SK-MEL-5 (cell line): ENCODE results near the gene CSTA. TPM values are rescaled to one million over a fixed set of nuclear protein-coding genes. Genes with fewer than 3 reads are reported as not detected.
A peak's percentile ranks its signal among the peaks of the same experiment; 100 is the strongest.

ENCODE experiments used
- DNase-seq: peaks from one replicate; pipeline ENCODE4 v3.0.0-alpha.2; 2016; ENCODE audit warnings: low read depth, low spot score
- in situ Hi-C: cut with HindIII; loops from 2 replicates; pipeline ENCODE4 v1.10.0; 2016; ENCODE audit warnings: low sequenced_read_pairs, high pct_unique_total_duplicates, low pct_unique_long_range_greater_than_20kb
- total RNA-seq: library from RNA; depleted of rRNA; stranded (reverse); fragments of >200 nt; shearing (Covaris generic); gene quantifications from 2 replicates; pipeline ENCODE4 v1.2.3, GENCODE V29; 2014

CSTA gene
- total RNA-seq, 1 experiment from 2014 or later, result 1.9 TPM

GRCh38 chr3:122314228-122314876 lies 10.7 kb upstream of the CSTA start:
- in situ Hi-C loops, result no loop called here
- DNase-seq, result no peak

DNA sequence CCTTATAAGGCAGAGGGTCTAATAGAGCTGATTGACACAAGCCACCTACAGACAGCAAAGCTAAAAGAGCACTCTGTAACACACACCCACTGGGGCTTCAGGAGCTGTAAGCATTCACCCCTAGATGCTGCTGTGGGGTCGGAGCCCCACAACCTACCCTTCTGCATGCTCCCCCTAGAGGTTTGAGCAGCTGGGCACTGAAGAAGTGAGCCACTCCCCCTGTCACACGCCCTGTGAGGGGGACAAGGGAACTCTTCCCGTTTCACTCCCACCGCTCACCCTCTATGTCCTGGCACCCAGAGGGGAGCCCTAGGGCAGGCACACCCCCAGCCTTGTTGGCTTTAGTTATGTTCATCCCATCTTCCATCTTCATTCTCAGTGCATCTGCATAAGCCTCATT lies 9.4 kb upstream of the CSTA start:
- no peak for DNase-seq
- in situ Hi-C loops, result no loop called here

- in situ Hi-C loops, result no loop called here
- no peak for DNase-seq
These were observed 8.7 kb upstream of the CSTA start for GRCh38 chr3:122316368-122316767.

- no peak for DNase-seq
- in situ Hi-C loops, result no loop called here
These were observed 6.4 kb upstream of the CSTA start for GRCh38 chr3:122318620-122319019.

GRCh38 chr3:122322095-122323075 lies 2.7 kb upstream of the CSTA start:
- no peak for DNase-seq
- in situ Hi-C loops, result no loop called here

DNA sequence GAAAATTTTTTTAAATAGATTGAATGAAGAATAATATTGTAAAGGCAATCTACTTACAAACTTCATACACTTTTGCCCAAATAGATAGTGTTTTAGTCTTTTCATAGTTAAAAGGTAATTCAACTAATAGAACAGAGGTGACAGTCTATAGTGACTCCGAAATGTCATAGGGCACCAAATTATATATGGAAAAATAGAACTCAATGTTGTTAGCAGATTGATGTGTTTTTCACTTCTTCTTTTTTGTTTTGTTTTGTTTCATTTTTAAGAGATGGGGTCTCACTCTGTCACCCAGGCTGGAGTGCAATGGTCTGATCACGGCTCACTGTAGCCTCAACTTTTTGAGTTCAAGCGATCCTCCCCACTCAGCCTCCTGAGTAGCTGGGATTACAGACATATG lies 721 bp downstream of the CSTA start:
- in situ Hi-C loops, result no loop called here
- DNase-seq, result no peak

GRCh38 chr3:122331886-122332285 lies 6.8 kb downstream of the CSTA start:
- in situ Hi-C loops, result no loop called here
- no peak for DNase-seq

DNA sequence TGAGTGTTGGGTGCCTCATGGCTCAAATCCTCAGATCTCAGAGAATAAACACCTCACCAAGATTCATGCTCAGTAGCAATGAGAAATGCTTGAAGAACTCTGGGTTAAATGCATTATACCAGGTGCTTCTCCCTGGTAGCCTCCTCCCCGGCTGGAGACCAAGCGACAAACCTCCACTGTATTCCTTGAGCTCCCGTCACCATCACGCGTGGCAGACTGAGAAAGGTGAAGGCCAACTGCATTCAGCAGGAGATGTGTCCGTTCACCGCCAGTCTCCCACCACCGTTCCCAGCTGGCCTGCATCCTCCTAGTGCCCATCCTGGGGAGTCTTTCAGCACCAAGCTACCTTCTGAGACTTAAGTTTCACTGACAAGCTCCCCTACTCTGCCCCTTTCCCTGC lies 7.5 kb downstream of the CSTA start:
- DNase-seq, result no peak
- in situ Hi-C loops, result no loop called here

GRCh38 chr3:122342803-122343202 lies 17.8 kb downstream of the CSTA start:
- no peak for DNase-seq
- in situ Hi-C loops, result no loop called here

DNA sequence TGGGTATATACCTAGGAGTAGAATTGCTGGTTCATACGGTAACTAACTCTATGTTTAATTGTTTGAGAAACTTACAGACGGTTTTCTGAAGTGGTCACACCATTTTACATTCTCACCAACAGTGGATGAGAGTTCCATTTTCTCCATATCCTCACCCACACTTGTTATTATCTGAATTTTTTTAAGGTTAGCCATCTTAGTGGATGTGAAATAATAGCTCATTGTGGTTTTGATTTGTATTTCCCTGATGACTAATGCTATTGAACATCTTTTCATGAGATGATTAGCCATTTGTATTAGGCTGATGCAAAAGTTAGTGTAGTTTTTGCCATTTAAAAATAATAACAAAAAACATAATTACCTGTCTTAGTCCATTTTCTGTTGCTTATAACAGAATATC lies 18.6 kb downstream of the CSTA start:
- in situ Hi-C loops, result no loop called here

GRCh38 chr3:122349171-122349570 lies 24.1 kb downstream of the CSTA start:
- in situ Hi-C loops, result no loop called here
- DNase-seq, result no peak

More for the DNA sequence above, 18.6 kb downstream of the CSTA start:
- DNase-seq, result no peak

- peak; percentile 29 for DNase-seq
These were observed 25.9 kb downstream of the CSTA start for GRCh38 chr3:122350814-122351418.

DNA sequence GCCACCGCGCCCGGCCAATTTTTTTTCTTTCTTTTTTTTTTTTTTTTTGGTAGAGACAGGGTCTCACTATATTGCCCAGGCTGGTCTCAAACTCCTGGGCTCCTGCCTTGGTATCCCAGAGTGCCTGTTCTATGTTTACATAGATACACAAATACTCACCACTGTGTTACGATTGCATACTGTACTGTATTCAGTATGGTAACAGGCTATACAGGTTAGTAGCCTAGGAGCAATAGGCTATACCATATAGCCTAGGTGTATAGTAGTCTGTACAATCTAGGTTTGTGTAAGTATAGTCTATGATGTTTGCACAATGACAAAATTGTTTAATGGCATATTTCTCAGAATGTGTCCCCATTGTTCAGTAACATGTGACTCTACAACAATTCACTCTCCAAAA lies 26.6 kb downstream of the CSTA start:
- no peak for DNase-seq
- in situ Hi-C loops, result no loop called here

More at GRCh38 chr3:122350814-122351418, 25.9 kb downstream of the CSTA start:
- in situ Hi-C loops, result no loop called here

DNA sequence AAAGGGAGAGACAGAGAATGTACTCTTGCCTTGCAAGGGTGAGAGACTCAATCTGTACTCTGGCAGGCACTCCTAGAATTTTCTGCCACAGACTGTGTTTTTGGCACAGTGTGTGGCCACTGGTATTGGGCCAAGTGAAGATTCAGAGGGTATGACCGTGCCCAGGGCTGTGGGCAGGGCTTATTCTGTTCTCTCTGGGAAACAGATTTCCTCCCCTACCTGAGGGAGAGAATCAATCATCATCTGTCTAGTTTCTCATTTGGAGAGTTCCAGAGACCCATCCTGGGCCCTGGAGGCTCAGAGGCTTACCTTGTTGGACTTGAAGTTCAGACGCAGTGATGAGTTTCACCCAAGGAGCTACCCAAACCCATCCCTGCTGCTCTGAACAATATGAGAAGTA lies 28.2 kb downstream of the CSTA start:
- in situ Hi-C loops, result no loop called here
- no peak for DNase-seq

- DNase-seq, result no peak
- in situ Hi-C loops, result no loop called here
These were observed 28.9 kb downstream of the CSTA start for GRCh38 chr3:122353893-122354401.

- DNase-seq, result no peak
- in situ Hi-C loops, result no loop called here
These were observed 30.6 kb downstream of the CSTA start for GRCh38 chr3:122355612-122356011.

GRCh38 chr3:122356402-122356801 lies 31.4 kb downstream of the CSTA start:
- DNase-seq, result peak; percentile 79
- in situ Hi-C loops, result no loop called here
